ENCODE results near the gene TP73. TPM values are rescaled to one million over a fixed set of nuclear protein-coding genes. Genes with fewer than 3 reads are reported as not detected.

Gene TP73
- total RNA-seq, 3 donors from 2014 or later (not counting 1 experiment from before 2014, with no cell fraction given), result 0.28 to 0.50 (median 0.39) TPM

GRCh38 chr1:3630161-3630611 is 22.1 kb upstream of the TP73 start:
- H3K36me3 Mint-ChIP-seq, result no peaks in the 10 kb centered on the region
- no peaks in the 10 kb centered on the region for H3K9me3 ChIP-seq (ENCODE audit: control insufficient read depth, insufficient read depth, low read length)
- ATAC-seq (no peak), DNase-seq (no peak)
- intact Hi-C loops (cut with micrococcal nuclease), result no loop called here
- no peak overlapping the region for H3K27ac ChIP-seq (ENCODE audit: low read length)
- no peak overlapping the region for H3K4me3 ChIP-seq (ENCODE audit: low read length)
- no peak for TF ChIP-seq CTCF (IDR thresholded peaks at IDR 0.05)
- H3K4me1 ChIP-seq (ENCODE audit: control insufficient read depth, insufficient read depth, low read length), result peaks cover 6% of the 10 kb centered on the region
- H3K27me3 ChIP-seq (ENCODE audit: control insufficient read depth, insufficient read depth, low read length), result no peaks in the 10 kb centered on the region
- no peaks in the 10 kb centered on the region for H3K9me3 Mint-ChIP-seq
- no peak overlapping the region for H3K4me3 Mint-ChIP-seq
- peaks cover 40% of the 10 kb centered on the region for H3K36me3 ChIP-seq (ENCODE audit: control insufficient read depth, insufficient read depth, low read length)
- 58% methylated on average over 11 of the region's 11 CpGs for WGBS (ENCODE audit: insufficient coverage)
- peak overlapping the region in 1 of 2 donors; percentile 41 for H3K27ac Mint-ChIP-seq
- H3K27me3 Mint-ChIP-seq (ENCODE audit: low read depth in 2 of 2), result no peaks in the 10 kb centered on the region
- H3K4me1 Mint-ChIP-seq, result peaks cover 7 to 9% of the 10 kb centered on the region in 2 donors

DNA sequence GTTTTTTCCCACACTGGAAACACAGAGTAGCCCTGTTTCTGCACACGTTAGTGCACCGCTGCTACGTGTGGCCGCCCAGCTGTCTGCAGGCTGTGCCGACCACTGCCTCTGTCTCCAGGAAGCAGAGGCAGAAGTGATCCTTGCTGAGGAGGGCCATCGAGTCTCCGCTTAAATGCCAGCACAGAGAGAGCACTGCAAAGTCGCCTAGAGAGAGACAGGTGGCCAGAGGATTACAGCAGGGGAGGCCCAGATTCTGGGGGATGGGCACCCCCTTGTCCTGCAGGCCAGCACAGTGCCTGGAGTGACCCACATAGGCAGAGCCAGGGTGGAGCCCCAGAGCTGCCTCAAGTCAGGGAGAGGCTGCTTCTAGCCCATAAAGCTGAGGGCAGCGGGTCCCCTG is 21.4 kb upstream of the TP73 start:
- Histone ChIP-seq H3K36me3 (ENCODE audit: control insufficient read depth, insufficient read depth, low read length) (peaks cover 42% of the 10 kb centered on the region), H3K4me1 (ENCODE audit: control insufficient read depth, insufficient read depth, low read length) (no peaks in the 10 kb centered on the region), H3K9me3 (ENCODE audit: control insufficient read depth, insufficient read depth, low read length) (no peaks in the 10 kb centered on the region), H3K27me3 (ENCODE audit: control insufficient read depth, insufficient read depth, low read length) (no peaks in the 10 kb centered on the region), H3K27ac (ENCODE audit: low read length) (no peak overlapping the region), H3K4me3 (ENCODE audit: low read length) (no peak overlapping the region)
- no peak for TF ChIP-seq CTCF (IDR thresholded peaks at IDR 0.05)
- no peaks in the 10 kb centered on the region for H3K9me3 Mint-ChIP-seq
- no peak for ATAC-seq
- peaks cover 4 to 5% of the 10 kb centered on the region in 2 donors for H3K4me1 Mint-ChIP-seq
- H3K27me3 Mint-ChIP-seq (ENCODE audit: low read depth in 2 of 2), result no peaks in the 10 kb centered on the region
- intact Hi-C loops (cut with micrococcal nuclease), result no loop called here
- DNase-seq, result no peak
- no peak overlapping the region for H3K4me3 Mint-ChIP-seq
- WGBS (ENCODE audit: insufficient coverage), result 90% methylated on average over 9 of the region's 9 CpGs
- H3K27ac Mint-ChIP-seq, result no peak overlapping the region
- no peaks in the 10 kb centered on the region for H3K36me3 Mint-ChIP-seq

- TF ChIP-seq CTCF (IDR thresholded peaks at IDR 0.05), result no peak
- Histone ChIP-seq H3K27me3 (ENCODE audit: control insufficient read depth, insufficient read depth, low read length) (no peaks in the 10 kb centered on the region), H3K4me1 (ENCODE audit: control insufficient read depth, insufficient read depth, low read length) (no peaks in the 10 kb centered on the region), H3K36me3 (ENCODE audit: control insufficient read depth, insufficient read depth, low read length) (peaks cover 43% of the 10 kb centered on the region), H3K27ac (ENCODE audit: low read length) (no peak overlapping the region), H3K4me3 (ENCODE audit: low read length) (no peak overlapping the region), H3K9me3 (ENCODE audit: control insufficient read depth, insufficient read depth, low read length) (no peaks in the 10 kb centered on the region)
- WGBS (ENCODE audit: insufficient coverage), result 95% methylated on average over 35 of the region's 36 CpGs
- DNase-seq (no peak), ATAC-seq (no peak)
- Mint-ChIP-seq H3K27ac (no peak overlapping the region), H3K4me3 (no peak overlapping the region), H3K27me3 (ENCODE audit: low read depth in 2 of 2) (no peaks in the 10 kb centered on the region), H3K36me3 (peaks cover 3% of the 10 kb centered on the region), H3K4me1 (no peaks in the 10 kb centered on the region), H3K9me3 (no peaks in the 10 kb centered on the region)
- intact Hi-C loops (cut with micrococcal nuclease), result no loop called here
Observed at GRCh38 chr1:3631320-3632260, 20.7 kb upstream of the TP73 start.

Measured in natural killer cell (primary cell).